ENCODE measurements around the gene CHST4. TPM values are rescaled to one million over a fixed set of nuclear protein-coding genes. Genes with fewer than 3 reads are reported as not detected.
"Not testable (repeated sequence)": the region's sequence is repeated elsewhere in the genome, so short reads cannot be mapped to it uniquely, and the experiment has no call there.

The CHST4 gene
- total RNA-seq, 1 donor from 2014 or later, result 0.12 TPM

GRCh38 chr16:71557954-71558582 is 31.8 kb downstream of the CHST4 start:
- TF ChIP-seq, protein P1, sequence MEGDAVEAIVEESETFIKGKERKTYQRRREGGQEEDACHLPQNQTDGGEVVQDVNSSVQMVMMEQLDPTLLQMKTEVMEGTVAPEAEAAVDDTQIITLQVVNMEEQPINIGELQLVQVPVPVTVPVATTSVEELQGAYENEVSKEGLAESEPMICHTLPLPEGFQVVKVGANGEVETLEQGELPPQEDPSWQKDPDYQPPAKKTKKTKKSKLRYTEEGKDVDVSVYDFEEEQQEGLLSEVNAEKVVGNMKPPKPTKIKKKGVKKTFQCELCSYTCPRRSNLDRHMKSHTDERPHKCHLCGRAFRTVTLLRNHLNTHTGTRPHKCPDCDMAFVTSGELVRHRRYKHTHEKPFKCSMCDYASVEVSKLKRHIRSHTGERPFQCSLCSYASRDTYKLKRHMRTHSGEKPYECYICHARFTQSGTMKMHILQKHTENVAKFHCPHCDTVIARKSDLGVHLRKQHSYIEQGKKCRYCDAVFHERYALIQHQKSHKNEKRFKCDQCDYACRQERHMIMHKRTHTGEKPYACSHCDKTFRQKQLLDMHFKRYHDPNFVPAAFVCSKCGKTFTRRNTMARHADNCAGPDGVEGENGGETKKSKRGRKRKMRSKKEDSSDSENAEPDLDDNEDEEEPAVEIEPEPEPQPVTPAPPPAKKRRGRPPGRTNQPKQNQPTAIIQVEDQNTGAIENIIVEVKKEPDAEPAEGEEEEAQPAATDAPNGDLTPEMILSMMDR (conservative IDR thresholded peaks at IDR 0.05; ENCODE audit: low read depth, low read length), result no peak
- DNase-seq (ENCODE audit: low read depth), result no peak
- no peak overlapping the region for H3K4me3 ChIP-seq (ENCODE audit: low read depth, low read length)

DNA sequence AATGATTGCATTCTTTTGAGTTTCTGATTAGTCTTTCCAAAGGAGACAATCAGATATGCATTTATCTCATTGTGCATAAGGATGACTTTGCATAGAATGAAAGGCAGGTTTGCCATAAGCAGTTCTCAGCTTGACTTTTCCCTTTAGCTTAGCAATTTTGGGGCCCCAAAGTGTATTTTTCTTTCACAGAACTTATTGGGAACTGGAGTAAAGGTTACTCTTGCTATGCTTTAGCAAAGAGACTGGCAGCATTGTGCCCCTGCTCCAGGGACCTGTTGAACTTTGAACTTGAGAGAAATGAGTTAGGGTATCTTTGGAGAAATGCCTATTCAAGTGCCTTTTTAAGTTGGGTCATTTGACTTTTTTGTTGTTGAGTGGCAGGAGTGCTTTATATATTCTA is 33.6 kb downstream of the CHST4 start:
- DNase-seq (ENCODE audit: low read depth), result no peak
- no peak overlapping the region for H3K4me3 ChIP-seq (ENCODE audit: low read depth, low read length)
- TF ChIP-seq, protein P1 (conservative IDR thresholded peaks at IDR 0.05; ENCODE audit: low read depth, low read length), result no peak

GRCh38 chr16:71561886-71562285 is 35.7 kb downstream of the CHST4 start:
- DNase-seq (ENCODE audit: low read depth); H3K4me3 ChIP-seq (ENCODE audit: low read depth, low read length): not testable (repeated sequence)

- TF ChIP-seq, protein P1 (conservative IDR thresholded peaks at IDR 0.05; ENCODE audit: low read depth, low read length), result no peak
- no peak for DNase-seq (ENCODE audit: low read depth)
- no peak overlapping the region for H3K4me3 ChIP-seq (ENCODE audit: low read depth, low read length)
These were observed 36.3 kb downstream of the CHST4 start for GRCh38 chr16:71562552-71562951.

- TF ChIP-seq, protein P1 (conservative IDR thresholded peaks at IDR 0.05; ENCODE audit: low read depth, low read length), result no peak
- H3K4me3 ChIP-seq (ENCODE audit: low read depth, low read length), result peak overlapping the region; percentile 63
- peak; percentile 15 for DNase-seq (ENCODE audit: low read depth)
These were observed 38.2 kb downstream of the CHST4 start for GRCh38 chr16:71564335-71564967.

DNA sequence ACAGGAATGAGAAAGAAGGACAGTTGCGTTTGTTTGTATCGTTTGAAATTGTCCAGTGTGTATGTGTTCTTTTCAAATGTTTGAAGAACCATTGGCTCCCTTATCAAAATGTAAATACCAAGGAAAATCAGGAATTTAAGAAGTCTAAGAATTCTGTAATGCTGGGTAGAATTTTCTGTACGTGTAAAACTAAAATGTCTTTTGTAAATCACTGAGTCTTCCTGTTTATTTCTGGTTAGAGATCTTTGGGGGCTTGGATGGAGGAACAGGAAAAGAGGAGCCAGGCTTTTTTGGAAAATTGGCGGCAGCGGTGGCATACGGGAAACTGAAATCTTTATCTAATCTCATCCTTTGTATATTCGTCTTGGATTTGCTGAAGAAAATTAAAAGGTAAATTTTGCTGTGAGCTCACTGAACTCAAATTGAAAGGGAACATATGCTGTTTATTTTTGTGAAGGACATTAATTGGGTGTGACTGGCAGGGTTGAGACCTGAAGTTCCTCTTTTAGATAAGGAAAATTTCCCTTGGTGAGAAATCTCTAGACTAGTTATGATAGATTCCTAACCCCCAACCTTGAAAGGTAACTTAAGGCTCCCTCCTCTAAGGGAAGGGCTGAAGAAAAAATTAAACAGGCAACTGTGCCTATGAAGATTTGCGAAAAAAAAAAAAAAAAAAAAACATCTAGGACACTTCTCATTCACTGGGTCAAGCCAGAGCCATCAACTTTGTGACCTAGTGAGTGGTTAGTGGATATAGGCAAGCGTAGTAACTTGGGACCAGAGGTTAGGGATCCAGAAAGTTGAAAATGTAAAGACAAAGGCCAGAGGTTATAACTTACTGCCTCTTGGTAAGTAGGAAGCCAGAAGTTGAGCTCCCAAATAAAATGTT is 39.8 kb downstream of the CHST4 start:
- peak overlapping the region; percentile 63 for H3K4me3 ChIP-seq (ENCODE audit: low read depth, low read length)
- DNase-seq (ENCODE audit: low read depth), result no peak
- TF ChIP-seq, protein P1 (conservative IDR thresholded peaks at IDR 0.05; ENCODE audit: low read depth, low read length), result no peak

- TF ChIP-seq, protein P1 (conservative IDR thresholded peaks at IDR 0.05; ENCODE audit: low read depth, low read length), result no peak
- no peak for DNase-seq (ENCODE audit: low read depth)
- no peak overlapping the region for H3K4me3 ChIP-seq (ENCODE audit: low read depth, low read length)
These were observed 41.7 kb downstream of the CHST4 start for GRCh38 chr16:71567931-71568330.

Measured in epithelial cell of proximal tubule (primary cell).